Measurements from ENCODE around the gene DNMT3A. TPM values are rescaled to one million over a fixed set of nuclear protein-coding genes. Genes with fewer than 3 reads are reported as not detected.

The DNMT3A gene
- total RNA-seq, 1 experiment from 2014 or later, result 215 TPM

GRCh38 chr2:25178976-25179375, 162.7 kb downstream of the DNMT3A start:
- Histone ChIP-seq H3K9ac (ENCODE audit: extremely low read depth, insufficient read length, low read length) (no peak overlapping the region), H4K8ac (replicated peaks; ENCODE audit: insufficient read length, low read depth, low read length) (no peak overlapping the region), H3K23ac (ENCODE audit: insufficient read length, low read depth, low read length) (no peak overlapping the region), H2BK15ac (ENCODE audit: low read depth, low read length) (no peak overlapping the region), H3K27me3 (ENCODE audit: insufficient read depth, low read length) (no peaks in the 10 kb centered on the region), H2BK20ac (ENCODE audit: low read depth, low read length, poor library complexity, severe bottlenecking) (no peak overlapping the region), H3K27ac (ENCODE audit: insufficient read length, low read depth, low read length) (no peak overlapping the region), H3K9me3 (ENCODE audit: control insufficient read depth, low read depth, low read length) (no peaks in the 10 kb centered on the region), H4K20me1 (ENCODE audit: control insufficient read depth, insufficient read depth, insufficient read length) (no peaks in the 10 kb centered on the region), H2BK12ac (ENCODE audit: insufficient read length, low read depth, low read length) (no peak overlapping the region), H2AFZ (ENCODE audit: low read length) (no peak overlapping the region), H2BK5ac (ENCODE audit: insufficient read length, low read length) (no peak overlapping the region), H3K79me2 (ENCODE audit: insufficient read depth, low read length) (no peaks in the 10 kb centered on the region), H3K4me1 (ENCODE audit: insufficient read depth, low read length) (no peaks in the 10 kb centered on the region), H2BK120ac (ENCODE audit: low read depth, low read length, poor library complexity, severe bottlenecking) (no peak overlapping the region), H3K4me2 (ENCODE audit: insufficient read depth, insufficient read length, low read length) (no peak overlapping the region), H3K79me1 (ENCODE audit: insufficient read depth, low read depth, low read length, poor library complexity, severe bottlenecking) (no peaks in the 10 kb centered on the region), H3K23me2 (ENCODE audit: insufficient read length, low read depth, low read length, poor library complexity, severe bottlenecking) (no peaks in the 10 kb centered on the region), H3T11ph (ENCODE audit: low read length) (no peak overlapping the region), H3K56ac (ENCODE audit: insufficient read length, low read depth, low read length) (no peak overlapping the region), H2AK5ac (ENCODE audit: insufficient read length, low read length) (no peak overlapping the region), H3K14ac (ENCODE audit: insufficient read depth, low read length) (no peak overlapping the region), H3K4ac (ENCODE audit: low read depth, low read length) (no peak overlapping the region), H3K18ac (ENCODE audit: insufficient read length, low read depth, low read length) (no peak overlapping the region), H4K91ac (ENCODE audit: insufficient read length, low read depth, low read length) (no peak overlapping the region), H4K5ac (ENCODE audit: insufficient read length, low read depth, low read length) (no peak overlapping the region)
- Mint-ChIP-seq H3K4me1 (peaks cover 10 to 21% of the 10 kb centered on the region in 2 experiments), H3K27me3 (ENCODE audit: low read depth) (peaks cover 17% of the 10 kb centered on the region), H3K4me3 (no peak overlapping the region), H3K9me3 (no peaks in the 10 kb centered on the region), H3K36me3 (ENCODE audit: insufficient read depth in 1 of 3, low read depth in 3 of 3) (no peaks in the 10 kb centered on the region; a peak in 1 of 7 replicates), H3K27ac (no peak overlapping the region)
- DNase-seq, result no peak
- TF ChIP-seq CTCF (conservative IDR thresholded peaks at IDR 0.05), result no peak
- WGBS (ENCODE audit: extremely low coverage, insufficient read length, low lambda C conversion rate), result no CpG with 5 or more reads among the region's 10 CpGs

Small RNA genes within 50 kb of the gene (microRNA-seq; reads per million reads assigned to microRNA genes)
- gene MIR1301 (ENCODE audit: borderline microRNAs expressed), result 33.1 reads per million, percentile 62 among the genes with 10 or more reads in this experiment

Other genes starting within 250 kb of the DNMT3A start
- 1.6 and 2.5 TPM in 2 replicates for gene POMC, start 173.3 kb downstream of the DNMT3A start, total RNA-seq (2021)

Measured in H9 (cell line).